Measurements from ENCODE around the gene WDR62. TPM values are rescaled to one million over a fixed set of nuclear protein-coding genes. Genes with fewer than 3 reads are reported as not detected.

Gene WDR62
- total RNA-seq (2022; extraction: Qiagen RNA extraction) = 19.8 to 31.7 TPM (median 27.4 TPM) in 5 replicates

GRCh38 chr19:36054733-36055686, at the start of gene WDR62:
WDR62 (plus strand) TSS chr19:36054897; CDS start chr19:36054972, 75 bp downstream.

GRCh38 chr19:36008336-36008978, 46.2 kb upstream of the WDR62 start, which contains the start of gene SYNE4:
SYNE4 (minus strand) TSS chr19:36008813; CDS start chr19:36008681, 132 bp downstream.

GRCh38 chr19:36014012-36014924, 40.4 kb upstream of the WDR62 start, which contains the start of gene ALKBH6:
ALKBH6 (minus strand) TSS chr19:36014213; CDS start chr19:36013397, 816 bp downstream.

GRCh38 chr19:36032251-36033104, 22.2 kb upstream of the WDR62 start, which contains the start of gene CLIP3:
CLIP3 (minus strand) TSS chr19:36032873; CDS start chr19:36032357, 516 bp downstream.

GRCh38 chr19:36054119-36054732, 471 bp upstream of the WDR62 start, which contains the start of gene THAP8:
THAP8 (minus strand) TSS chr19:36054285; CDS start chr19:36054217, 68 bp downstream.

GRCh38 chr19:36110487-36111199, 55.9 kb downstream of the WDR62 start, which contains the start of gene OVOL3:
OVOL3 (plus strand) TSS chr19:36111143; CDS start chr19:36111203, 60 bp downstream.

GRCh38 chr19:36114721-36115452, 60.2 kb downstream of the WDR62 start, which contains the start of gene POLR2I:
POLR2I (minus strand) TSS chr19:36114875; CDS start chr19:36114856, 19 bp downstream.

GRCh38 chr19:36115453-36116343, 61.0 kb downstream of the WDR62 start, which contains the start of gene TBCB:
TBCB (plus strand) TSS chr19:36115468; CDS start chr19:36115561, 93 bp downstream.

GRCh38 chr19:36139473-36140303, 85.0 kb downstream of the WDR62 start, which contains the start of gene CAPNS1:
CAPNS1 (plus strand) TSS chr19:36140066; CDS start chr19:36141012, 946 bp downstream.

GRCh38 chr19:36152352-36153091, 97.8 kb downstream of the WDR62 start, which contains the start of gene COX7A1:
COX7A1 (minus strand) TSS chr19:36152447; CDS start chr19:36152407, 40 bp downstream.

Other genes with a start within 250 kb of the WDR62 start
- 0.22 to 0.36 TPM (median 0.24 TPM) in 4 of 5 replicates, not detected in the other for gene PRODH2, start 242.1 kb upstream of the WDR62 start, total RNA-seq (2022; extraction: Qiagen RNA extraction)
- 0.32 to 0.84 TPM (median 0.46 TPM) in 5 replicates for gene NPHS1, start 202.4 kb upstream of the WDR62 start, total RNA-seq (2022; extraction: Qiagen RNA extraction)
- 0.32 to 0.69 TPM (median 0.49 TPM) in 5 replicates for gene KIRREL2, start 198.0 kb upstream of the WDR62 start, total RNA-seq (2022; extraction: Qiagen RNA extraction)
- 62.9 to 100 TPM (median 98.2 TPM) in 5 replicates for gene APLP1, start 186.3 kb upstream of the WDR62 start, total RNA-seq (2022; extraction: Qiagen RNA extraction)
- gene NFKBID, start 154.4 kb upstream of the WDR62 start, total RNA-seq (2022; extraction: Qiagen RNA extraction) = 6.6 to 10.3 TPM (median 7.4 TPM) in 5 replicates
- gene HCST, start 152.4 kb upstream of the WDR62 start, total RNA-seq (2022; extraction: Qiagen RNA extraction) = 0.28 to 0.76 TPM (median 0.62 TPM) in 4 of 5 replicates, not detected in the other
- not detected in 5 replicates for gene TYROBP, start 146.6 kb upstream of the WDR62 start, total RNA-seq (2022; extraction: Qiagen RNA extraction)
- gene LRFN3, start 118.5 kb upstream of the WDR62 start, total RNA-seq (2022; extraction: Qiagen RNA extraction) = 15.6 to 25.9 TPM (median 22.3 TPM) in 5 replicates
- 28.9 to 53.3 TPM (median 48.7 TPM) in 5 replicates for gene SDHAF1, start 59.7 kb upstream of the WDR62 start, total RNA-seq (2022; extraction: Qiagen RNA extraction)
- 0.10 to 0.50 TPM (median 0.33 TPM) in 5 replicates for gene SYNE4, start 46.1 kb upstream of the WDR62 start, total RNA-seq (2022; extraction: Qiagen RNA extraction)
- gene ALKBH6, start 40.7 kb upstream of the WDR62 start, total RNA-seq (2022; extraction: Qiagen RNA extraction) = 24.0 to 27.0 TPM (median 26.6 TPM) in 5 replicates
- 0.68 to 1.1 TPM (median 0.92 TPM) in 5 replicates for gene CLIP3, start 22.0 kb upstream of the WDR62 start, total RNA-seq (2022; extraction: Qiagen RNA extraction)
- 5.2 to 8.2 TPM (median 7.8 TPM) in 5 replicates for gene THAP8, start 612 bp upstream of the WDR62 start, total RNA-seq (2022; extraction: Qiagen RNA extraction)
- 0.15 to 0.74 TPM (median 0.38 TPM) in 4 of 5 replicates, not detected in the other for gene OVOL3, start 56.2 kb downstream of the WDR62 start, total RNA-seq (2022; extraction: Qiagen RNA extraction)
- gene POLR2I, start 60.0 kb downstream of the WDR62 start, total RNA-seq (2022; extraction: Qiagen RNA extraction) = 244 to 270 TPM (median 252 TPM) in 5 replicates
- 409 to 569 TPM (median 558 TPM) in 5 replicates for gene TBCB, start 60.6 kb downstream of the WDR62 start, total RNA-seq (2022; extraction: Qiagen RNA extraction)
- 1,500 to 2,226 TPM (median 2,198 TPM) in 5 replicates for gene CAPNS1, start 85.2 kb downstream of the WDR62 start, total RNA-seq (2022; extraction: Qiagen RNA extraction)
- gene COX7A1, start 97.5 kb downstream of the WDR62 start, total RNA-seq (2022; extraction: Qiagen RNA extraction) = not detected in 5 replicates
- gene ZNF565, start 159.8 kb downstream of the WDR62 start, total RNA-seq (2022; extraction: Qiagen RNA extraction) = 3.6 to 4.5 TPM (median 3.9 TPM) in 5 replicates
- gene ZNF146, start 160.2 kb downstream of the WDR62 start, total RNA-seq (2022; extraction: Qiagen RNA extraction) = 109 to 187 TPM (median 114 TPM) in 5 replicates